LoVo (cell line): ENCODE data around the gene NFX1.
"Not testable (repeated sequence)": the region's sequence is repeated elsewhere in the genome, so short reads cannot be mapped to it uniquely, and the experiment has no call there.

ENCODE experiments used
- DNase-seq: peaks from one replicate; pipeline ENCODE4 v3.0.0-alpha.2; 2016; ENCODE audit warnings: low spot score

NFX1 gene

GRCh38 chr9:33364127-33364526 lies 73.8 kb downstream of the NFX1 start:
- DNase-seq = no peak

GRCh38 chr9:33364814-33365213 lies 74.5 kb downstream of the NFX1 start:
- not testable (repeated sequence) for DNase-seq

- DNase-seq = no peak
Measured at GRCh38 chr9:33366979-33367480, 76.7 kb downstream of the NFX1 start.

GRCh38 chr9:33372900-33373299 lies 82.6 kb downstream of the NFX1 start:
- DNase-seq = no peak

- no peak for DNase-seq
Measured at GRCh38 chr9:33374190-33374589, 83.9 kb downstream of the NFX1 start.

GRCh38 chr9:33374634-33375237 lies 84.4 kb downstream of the NFX1 start:
- DNase-seq = peak; percentile 56

GRCh38 chr9:33375238-33375840 lies 85.0 kb downstream of the NFX1 start:
- no peak for DNase-seq

GRCh38 chr9:33375841-33376321 lies 85.6 kb downstream of the NFX1 start:
- DNase-seq = no peak

- no peak for DNase-seq
Measured at GRCh38 chr9:33377089-33377715, 86.9 kb downstream of the NFX1 start.

- no peak for DNase-seq
Measured at GRCh38 chr9:33378121-33378795, 87.9 kb downstream of the NFX1 start.

- DNase-seq = no peak
Measured at GRCh38 chr9:33379666-33380389, 89.5 kb downstream of the NFX1 start.

GRCh38 chr9:33380390-33381094 lies 90.2 kb downstream of the NFX1 start:
- no peak for DNase-seq

GRCh38 chr9:33381231-33381791 lies 91.0 kb downstream of the NFX1 start:
- DNase-seq = no peak

- DNase-seq = not testable (repeated sequence)
Measured at GRCh38 chr9:33382397-33382796, 92.1 kb downstream of the NFX1 start.

- not testable (repeated sequence) for DNase-seq
Measured at GRCh38 chr9:33383396-33383795, 93.1 kb downstream of the NFX1 start.

- not testable (repeated sequence) for DNase-seq
Measured at GRCh38 chr9:33385536-33385935, 95.2 kb downstream of the NFX1 start.

GRCh38 chr9:33385979-33386640 lies 95.8 kb downstream of the NFX1 start:
- not testable (repeated sequence) for DNase-seq

- not testable (repeated sequence) for DNase-seq
Measured at GRCh38 chr9:33386641-33386996, 96.3 kb downstream of the NFX1 start.

- DNase-seq = not testable (repeated sequence)
Measured at GRCh38 chr9:33386998-33387397, 96.7 kb downstream of the NFX1 start.
